Skin of body (tissue), 2 donors: ENCODE results near the gene PDE2A. TPM values are rescaled to one million over a fixed set of nuclear protein-coding genes. Genes with fewer than 3 reads are reported as not detected.
A peak's percentile ranks its signal among the peaks of the same experiment; 100 is the strongest.

Experiments
- DNase-seq: peaks from one replicate; lab custom pipeline; 2025; lab: John Stamatoyannopoulos, UW
- total RNA-seq: library from RNA; depleted of rRNA; stranded (reverse); fragments of >200 nt; gene quantifications from one replicate; pipeline ENCODE4 v1.2.3, GENCODE V29; 2014

Gene PDE2A
- total RNA-seq, 1 donor from 2014 or later, result 12.3 TPM

DNA sequence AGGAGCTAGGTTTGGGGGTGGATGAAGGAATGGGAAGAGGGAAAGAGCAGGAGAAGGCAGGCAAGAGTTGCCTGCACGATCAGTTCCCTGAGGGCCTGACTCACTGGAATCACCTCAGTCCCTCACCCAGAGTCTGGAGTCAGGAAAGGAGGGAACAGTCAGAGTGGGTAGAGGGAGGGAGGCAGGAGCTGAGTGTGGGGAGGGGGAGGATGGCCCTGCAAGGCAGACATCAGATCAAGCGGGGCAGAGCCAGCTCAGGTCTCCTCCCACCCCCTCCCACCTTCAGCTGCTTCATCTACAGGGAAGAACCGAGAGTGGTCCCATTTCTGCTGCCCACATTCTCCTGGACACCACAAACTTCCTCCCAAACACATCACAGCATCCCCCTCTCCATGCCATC lies 58.9 kb downstream of the PDE2A start:
- DNase-seq, result no peak

DNA sequence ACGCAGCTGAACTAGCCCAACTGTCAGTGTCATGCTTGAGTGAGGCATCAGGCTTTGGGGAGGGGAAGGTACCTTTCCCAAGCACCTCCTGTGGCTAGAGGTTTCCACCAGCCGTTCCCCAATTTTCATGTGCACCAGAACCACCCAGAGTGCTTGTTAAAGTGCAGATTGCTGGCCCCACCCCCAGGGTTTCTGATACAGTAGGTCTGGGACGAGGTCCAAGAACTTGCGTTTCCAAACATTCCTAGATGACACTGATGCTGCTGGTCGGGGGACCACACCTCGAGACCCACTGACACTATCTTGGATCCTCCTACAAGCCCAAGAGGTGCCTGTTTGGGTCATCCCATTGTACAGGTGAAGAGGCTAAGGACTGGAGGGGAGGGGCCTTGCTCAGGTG lies 59.8 kb downstream of the PDE2A start:
- DNase-seq, result peak; percentile 20

DNA sequence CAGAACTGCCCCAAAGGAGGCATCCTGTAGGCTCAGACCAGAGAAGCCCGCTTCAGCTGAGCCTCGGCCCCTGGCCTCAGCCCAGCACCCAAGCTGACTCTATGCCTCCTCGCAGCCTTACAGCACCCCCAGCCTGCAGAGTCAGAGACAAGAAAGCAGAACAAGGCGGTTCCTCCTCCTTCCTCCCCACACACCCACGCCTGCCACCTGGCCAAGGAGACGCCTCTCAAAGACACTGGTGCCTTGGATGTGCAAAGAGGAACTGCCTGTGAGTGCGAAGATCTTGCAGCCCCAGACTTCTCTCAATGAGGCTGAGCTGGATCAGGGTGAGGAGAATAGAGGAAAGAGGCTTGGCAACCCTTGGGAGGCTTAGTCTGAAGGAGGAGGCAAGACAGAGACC lies 60.2 kb downstream of the PDE2A start:
- no peak for DNase-seq

DNA sequence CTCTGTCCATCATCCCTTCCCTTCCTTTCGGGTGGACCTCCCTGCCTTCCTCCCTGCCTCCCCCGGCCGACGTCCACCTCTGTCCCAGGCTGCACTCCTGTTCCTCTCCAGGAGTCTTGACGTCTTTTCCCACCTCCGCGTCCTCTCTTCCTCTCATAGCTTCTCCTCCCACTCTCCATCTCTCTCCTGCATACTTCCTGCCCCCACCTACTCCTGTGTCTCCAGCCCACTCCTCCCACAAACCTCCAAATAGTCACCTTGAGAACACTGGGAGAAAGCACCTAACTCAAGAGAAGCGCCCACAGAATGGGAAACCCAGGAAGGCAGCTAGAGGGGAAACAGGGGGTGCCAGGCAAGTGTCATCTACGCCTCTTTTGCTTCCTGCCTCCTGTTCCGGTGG lies 60.8 kb downstream of the PDE2A start:
- DNase-seq, result no peak

DNA sequence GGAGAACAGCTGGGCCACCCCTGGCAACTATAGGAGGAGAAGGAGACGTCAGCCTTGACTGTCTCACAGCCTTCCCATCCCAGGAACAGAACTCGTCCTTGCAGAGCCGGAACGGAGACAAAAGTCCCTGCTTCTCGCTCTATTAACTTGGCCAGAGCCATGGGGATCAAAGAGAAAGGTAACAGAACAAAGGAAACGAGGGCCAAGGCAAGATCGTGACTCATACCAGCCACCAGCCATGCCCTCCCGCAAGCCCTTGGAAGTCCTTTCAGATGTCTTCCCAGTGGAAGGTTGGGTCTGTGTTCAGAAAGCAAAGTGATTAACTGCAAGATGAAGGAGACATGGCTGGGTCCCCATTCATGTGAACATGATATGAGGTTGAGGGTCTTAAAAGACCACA lies 64.7 kb downstream of the PDE2A start:
- DNase-seq, result no peak

DNA sequence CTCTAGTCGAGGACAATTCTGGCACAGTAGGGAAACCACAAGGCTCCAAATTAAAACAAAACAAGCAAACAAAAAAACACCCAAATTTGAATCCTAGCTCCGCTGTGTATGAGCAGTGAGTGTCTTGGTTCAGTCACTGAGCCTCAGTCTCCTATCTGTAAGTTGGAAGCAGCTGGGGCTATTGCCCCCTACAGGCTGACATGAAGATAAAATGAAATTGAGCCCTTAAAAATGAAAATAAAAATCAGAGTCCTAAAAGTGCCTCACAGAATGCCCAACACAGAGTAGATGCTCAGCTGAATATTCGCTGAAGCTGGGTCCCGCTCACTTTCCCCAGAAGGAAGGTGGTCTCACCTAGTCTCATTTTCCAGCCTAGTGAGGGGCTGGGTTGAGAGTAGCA lies 65.2 kb downstream of the PDE2A start:
- DNase-seq, result no peak

DNA sequence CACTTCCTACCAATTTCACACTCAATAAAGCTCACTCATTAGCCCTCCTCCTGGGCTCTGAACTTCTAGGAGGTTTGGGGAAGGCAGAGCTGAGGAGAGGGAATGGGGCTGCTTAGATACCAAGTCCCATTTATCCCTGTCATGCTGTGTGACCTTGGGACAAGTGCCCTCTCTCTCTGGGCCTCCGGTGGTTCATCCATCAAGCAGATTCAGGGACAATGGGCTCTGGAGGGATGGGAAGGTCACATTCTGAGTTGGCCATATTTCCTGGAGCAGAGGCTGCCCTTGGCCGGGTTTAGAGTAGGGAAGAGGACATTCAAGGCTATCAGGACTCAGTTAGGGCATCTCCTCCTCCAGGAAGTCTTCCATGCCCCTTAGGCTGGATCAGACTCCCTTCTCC lies 66.7 kb downstream of the PDE2A start:
- no peak for DNase-seq

DNA sequence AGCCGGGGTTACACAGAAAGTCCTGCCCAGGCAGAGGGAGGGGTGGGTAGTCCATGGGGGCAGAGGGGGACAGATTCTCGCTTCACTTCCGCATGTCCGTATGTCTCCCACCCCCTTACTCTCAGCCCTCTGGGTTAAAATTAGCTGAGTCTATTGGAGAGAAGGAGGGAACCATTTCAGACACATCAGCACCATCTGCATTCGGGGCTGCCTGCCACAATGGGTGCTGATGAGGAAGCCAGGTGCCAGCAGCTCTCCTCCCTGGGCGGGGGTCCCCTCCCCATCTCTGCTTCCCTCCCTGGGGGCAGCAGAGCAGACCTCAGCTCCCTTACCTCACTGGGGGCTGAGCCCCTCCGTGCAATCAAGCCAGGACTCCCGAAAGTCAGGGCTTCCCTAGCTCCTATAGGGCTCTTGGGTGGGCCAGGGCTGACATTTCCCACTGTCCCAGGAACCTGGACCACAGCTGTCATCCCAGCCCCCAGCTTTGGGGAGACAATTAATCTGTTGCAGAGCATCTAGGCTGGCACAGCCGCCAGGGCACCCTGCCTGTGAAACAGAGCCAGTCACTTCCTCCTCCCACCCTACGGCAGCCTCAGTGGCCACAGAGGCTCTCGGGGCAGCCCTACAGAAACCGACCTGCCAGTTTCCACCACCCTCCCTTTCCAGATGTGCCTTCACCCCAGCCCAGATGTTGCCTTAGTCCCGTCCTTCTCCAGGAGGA lies 67.3 kb downstream of the PDE2A start:
- no peak for DNase-seq

DNA sequence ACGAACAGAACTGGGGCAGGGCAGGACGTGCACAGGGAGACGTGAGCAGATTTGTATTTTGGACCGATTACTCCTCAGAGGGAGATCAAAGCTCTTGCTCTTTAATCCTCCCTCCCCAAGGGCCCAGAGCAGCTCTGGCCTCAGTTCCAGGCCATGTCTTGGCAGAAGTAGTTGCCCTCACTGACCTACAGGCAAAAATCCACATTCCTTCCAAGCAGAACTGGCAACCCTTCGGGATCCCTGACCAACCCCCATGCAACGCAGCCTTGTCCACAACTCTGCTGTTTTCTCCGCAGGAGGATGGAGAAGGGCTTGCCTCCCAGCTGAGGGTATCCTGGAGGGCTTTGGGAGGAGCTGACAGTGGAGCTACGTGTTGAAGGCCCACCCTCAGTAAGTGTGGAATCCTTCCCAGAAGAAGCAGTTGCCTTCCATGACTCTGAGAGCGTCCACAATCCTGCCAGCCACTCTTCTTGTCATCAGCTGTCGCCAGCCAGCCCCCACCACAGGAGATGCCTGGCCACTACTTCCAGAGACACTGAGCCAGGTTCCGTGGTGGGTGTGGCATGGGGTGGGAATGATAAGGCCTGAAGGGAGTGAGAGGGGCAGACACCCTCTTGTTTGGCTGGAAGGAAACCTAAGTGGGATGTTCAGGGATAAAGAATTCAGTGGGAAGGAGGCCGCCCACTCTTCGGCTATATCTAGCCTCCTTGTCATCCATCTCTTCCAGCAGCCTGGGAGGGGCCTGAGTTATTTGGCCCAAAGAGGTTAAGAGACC lies 68.1 kb downstream of the PDE2A start:
- no peak for DNase-seq

DNA sequence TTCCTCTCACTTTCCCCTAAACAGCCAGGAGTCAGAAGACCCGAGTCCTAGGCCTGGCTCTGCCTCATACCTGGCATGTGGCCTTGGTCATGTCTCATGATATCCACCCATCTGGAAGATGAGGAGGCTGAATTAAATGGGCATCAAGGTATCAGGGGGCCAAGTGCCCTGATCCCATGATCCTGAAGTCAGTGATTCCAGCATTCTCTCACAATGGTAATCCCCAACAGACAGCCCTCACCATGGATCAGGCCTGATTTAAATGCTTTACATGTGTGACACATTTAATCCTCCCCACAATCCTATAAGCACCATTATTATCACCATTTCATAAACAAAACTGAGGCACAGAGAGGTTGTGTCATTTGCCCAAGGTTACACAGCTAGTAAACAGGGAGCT lies 70.0 kb downstream of the PDE2A start:
- DNase-seq, result no peak

DNA sequence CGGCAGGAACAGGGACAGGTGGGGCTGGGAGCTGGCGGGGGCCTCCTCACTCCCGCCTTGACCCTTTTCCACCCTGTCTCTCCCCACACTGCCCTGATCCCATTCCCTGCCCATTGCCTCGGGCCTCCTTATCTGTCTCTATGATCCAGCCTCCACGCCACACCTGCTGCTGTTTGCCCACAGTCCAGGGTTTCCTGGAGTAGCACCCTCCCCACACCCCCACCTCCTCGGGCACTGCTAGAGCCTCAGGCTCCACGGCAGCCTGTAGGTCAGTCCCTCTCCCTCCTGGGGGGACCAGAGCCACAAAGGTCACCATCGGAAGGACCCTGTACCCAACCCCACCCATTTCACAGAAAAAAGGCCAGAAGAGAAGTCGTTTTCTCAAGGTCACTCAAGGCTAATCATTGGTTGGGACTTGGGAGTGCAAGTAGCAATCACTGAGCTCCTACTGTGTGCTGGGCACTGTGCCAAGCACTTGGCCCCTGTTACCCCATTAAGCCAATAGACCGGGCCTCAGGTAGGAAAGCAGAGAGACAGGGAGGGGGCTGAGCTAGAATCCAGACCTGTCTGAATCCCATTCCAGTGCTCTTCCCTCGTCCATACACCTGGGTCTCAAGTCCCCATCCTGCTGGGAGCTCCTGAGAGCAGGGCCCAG lies 71.8 kb downstream of the PDE2A start:
- no peak for DNase-seq

DNA sequence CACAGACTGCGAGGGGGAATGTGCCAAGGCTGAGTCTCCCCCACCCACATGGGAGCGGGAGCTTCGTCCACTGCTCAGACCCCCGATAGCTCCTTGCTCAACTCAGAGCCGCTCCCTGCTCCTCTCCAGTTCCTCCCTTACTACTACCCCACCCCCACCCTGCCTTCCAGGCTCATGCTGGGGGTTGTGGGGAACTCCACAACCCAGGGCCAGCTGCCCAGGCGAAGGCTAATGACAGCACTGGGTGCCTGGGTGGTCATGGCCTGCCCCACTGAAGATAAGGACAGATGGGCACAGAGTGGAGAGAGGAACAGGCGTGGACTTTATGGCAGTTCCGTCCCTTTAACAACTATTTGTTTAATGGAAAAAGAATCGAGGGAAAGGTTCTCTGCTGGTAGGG lies 73.7 kb downstream of the PDE2A start:
- DNase-seq, result no peak

DNA sequence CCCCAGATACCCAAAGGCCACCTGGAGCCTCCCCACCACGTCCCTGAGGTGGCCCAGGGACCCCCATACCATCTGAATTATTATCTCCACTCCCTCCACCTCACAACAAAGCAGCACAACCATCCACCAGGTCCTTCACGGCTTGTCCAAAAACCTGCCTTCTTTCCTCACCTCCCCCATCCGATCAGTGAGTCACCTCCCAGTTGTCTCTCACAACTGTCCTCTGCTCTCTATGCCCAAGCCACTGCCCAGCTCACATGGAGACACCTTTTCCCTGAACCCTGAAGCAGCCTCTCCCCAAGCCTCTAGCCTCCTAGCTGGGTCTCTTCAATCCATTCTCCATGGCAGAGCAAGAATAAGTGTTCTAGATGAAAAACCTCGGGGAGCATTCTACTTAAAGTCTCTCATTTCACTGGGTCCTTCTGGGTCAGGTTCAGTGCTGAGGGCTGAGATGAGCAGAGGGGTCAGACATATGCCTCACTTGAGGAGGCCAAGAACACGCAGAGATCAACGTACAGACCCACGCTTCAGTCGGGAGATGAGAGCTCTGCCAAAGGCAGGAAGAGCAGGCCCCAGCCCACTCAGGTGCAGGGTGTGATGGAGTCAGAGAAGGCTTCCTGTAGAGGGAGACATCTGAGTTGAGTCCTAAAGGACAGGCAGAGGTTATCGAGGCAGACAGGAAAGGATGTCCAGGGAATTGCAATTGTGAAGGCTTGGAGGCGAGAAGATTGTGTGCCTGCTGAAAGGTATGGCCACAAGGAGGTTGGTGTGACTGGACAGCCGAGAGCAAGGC lies 74.7 kb downstream of the PDE2A start:
- DNase-seq, result no peak

DNA sequence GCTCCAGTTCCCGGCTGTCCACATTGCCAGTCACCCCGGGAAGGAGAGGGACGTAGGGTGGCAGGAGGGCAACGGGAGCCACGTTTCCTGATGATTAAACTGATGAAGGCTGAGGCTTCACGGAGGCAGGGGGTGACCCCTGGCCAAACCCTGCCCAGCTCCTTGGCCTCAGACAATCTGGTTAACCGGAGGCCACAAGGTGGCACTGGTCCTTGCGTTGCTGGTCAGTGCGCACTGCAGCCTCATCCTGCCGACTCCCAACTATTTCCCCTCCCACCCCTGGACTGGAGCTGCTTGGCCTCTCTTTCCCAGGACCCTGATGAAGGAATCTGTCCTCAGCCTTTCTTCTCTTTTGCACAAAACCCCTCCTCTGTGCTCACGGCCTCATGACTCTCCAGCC lies 75.3 kb downstream of the PDE2A start:
- DNase-seq, result no peak

DNA sequence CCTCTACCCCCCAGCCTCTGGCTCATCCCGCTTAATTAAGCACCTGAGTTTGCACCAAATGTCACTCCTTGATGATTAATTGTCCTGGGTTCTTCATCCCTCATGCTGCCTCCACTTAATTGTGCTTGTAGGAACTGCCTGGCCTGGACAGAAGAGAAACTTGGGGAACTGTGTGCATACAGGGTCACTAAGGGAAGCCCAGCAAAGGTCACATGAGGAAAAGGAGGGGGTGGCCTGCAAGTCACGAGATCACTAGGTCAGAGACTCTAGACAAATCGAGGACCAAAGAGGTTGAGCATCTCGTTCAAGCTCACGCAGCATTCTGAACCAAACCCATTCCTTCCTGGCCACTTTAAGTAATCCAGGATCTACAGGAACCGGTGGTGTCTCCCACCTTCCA lies 75.8 kb downstream of the PDE2A start:
- no peak for DNase-seq

DNA sequence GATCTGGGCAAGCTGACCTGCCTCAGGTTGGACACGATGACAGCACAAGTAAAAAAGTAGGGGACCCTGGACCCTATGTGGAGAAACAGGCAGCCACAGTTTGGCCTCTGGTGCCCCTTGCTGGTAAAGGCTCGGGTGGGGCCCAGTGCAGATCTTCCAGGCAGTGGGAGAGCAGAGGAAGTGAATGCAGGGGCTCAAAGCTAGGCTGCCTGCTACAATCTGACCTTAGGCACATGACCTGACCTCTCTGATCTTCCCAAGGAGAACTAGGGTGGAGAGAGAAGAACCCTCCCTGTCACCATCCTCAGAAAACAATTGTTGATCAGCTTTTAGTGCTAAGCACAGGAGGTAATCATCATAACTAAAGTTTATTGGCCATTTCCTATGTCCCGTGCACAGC lies 76.5 kb downstream of the PDE2A start:
- DNase-seq, result no peak

DNA sequence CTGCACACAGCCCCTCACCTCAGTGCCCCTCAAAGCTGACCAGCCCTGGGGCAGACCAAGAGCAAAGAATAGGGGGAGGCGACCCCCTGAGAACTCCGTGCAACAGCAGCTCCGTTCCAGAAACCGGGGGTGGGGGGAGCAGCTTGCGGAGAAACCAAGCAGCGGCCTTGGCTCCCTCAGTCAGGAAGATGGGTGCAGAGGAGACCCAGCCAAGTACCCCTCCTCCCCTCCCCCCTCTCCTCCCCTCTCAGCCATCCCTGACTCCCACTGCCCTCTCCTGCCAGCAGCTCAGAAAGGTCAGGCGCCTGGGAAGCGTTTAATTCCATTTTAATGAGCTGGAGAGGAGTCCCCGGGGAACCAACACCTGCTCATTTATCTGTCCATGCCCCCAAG lies 78.9 kb downstream of the PDE2A start:
- DNase-seq, result no peak

DNA sequence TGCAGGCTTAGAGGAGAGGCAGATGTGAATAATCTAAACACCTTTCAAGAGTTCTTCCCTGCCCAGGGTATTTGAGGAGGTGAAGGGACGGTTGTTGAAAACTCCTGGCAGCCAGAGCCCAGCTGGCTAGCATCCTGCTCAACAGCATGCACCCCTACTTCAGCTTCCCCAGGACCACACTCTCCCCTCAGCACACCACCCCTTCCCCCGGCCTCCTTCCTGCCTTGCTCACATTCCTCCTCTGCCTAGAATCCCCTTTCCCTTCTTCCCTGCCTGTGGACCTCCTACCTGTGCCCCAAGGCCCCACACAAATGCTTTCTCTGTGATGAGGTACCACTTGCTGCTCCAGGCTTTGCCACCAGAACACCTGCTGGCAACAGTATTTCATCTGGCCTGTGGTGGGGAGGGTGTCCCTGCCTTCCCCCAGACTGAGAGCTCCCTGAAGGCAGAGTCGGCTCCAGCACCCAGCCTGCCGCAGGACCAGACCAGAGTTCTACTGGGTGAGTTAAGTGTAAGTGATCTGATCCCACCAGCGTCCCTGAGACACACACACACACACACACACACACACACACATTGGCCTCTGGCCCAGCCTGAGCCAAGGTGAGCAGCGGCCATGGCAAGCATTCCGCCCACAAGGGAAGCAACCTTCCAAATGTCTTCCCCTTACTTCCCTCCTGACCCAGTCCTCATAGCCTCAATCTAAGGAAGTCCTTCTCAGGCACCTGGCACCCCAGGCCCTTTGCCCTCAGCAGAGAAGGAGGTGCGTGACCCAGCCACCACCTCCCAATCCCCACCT lies 79.5 kb downstream of the PDE2A start:
- no peak for DNase-seq

DNA sequence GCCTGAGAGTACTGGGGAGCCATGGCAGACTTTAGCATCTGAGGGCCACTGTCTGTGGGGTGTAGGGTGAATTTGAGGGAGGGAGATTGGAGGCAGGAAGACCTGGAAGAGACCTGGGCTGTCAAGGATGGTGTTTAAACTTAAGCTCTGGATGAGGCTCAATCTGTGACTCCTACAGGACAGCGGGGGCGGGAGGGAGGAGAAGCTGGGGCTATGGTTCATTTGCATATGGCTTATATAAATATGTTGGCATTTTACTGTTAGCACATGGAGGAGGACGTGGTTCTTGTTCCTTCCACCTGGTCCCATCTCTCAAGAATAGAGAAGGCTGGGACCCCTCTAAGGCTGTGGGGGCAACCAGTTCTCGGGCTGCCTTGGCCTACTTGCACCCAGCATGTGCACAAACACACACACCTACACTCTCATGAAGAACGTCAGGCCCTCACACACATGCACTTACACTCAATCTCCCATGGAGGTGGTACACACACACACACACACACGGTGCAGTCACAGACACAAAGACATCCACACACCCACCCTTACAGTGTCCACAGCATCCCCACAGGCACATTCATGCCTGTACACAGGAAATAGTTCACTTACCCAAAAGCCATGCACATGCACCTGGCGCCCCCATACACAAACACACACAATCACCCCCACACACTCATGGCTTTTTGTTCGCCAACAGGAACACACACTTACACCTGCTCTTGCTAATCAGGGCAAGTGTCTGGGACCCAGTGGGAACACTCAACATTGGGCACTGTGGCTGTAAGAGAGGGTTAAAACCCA lies 81.3 kb downstream of the PDE2A start:
- no peak for DNase-seq

DNA sequence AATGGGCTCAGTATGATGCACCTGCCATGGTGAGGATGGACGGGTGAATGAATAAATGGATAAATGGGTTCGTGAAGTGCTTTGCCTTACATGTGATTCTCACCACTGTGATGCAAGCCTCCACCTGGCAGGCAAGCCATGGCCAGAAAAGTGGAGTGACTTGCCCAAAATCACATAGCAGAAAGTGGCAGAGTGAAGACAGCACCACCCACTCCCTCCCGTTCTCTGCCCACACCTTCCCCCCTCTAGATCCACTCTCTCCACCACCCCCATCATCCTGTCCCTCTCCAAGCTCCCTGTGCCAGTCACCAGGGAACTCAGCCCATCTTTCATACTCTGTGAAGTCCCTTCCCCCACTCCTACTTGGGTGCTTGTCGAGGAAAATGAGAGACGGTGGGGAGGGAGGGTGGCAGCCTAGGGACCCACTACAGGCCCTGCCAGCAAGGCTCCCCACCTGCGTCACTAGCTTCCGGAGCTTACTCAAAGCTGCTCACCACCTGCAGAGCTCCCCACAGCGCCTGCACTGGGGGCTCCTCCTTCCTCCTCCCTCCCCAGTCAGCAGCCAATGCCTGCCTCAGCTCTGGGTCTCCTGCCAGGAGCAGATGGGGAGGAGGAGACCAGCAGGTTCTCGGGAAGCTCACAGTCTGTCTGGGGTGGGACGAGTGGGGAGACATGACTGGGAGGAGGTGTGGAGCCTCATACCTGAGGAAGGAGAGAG lies 82.3 kb downstream of the PDE2A start:
- no peak for DNase-seq
